GM12873 (cell line): ENCODE measurements around the gene YJEFN3.

ENCODE experiments used
- CTCF ChIP-seq: IDR thresholded peaks from 2 replicates; pipeline ENCODE4 v1.5.1; 2012; ENCODE audit warnings: low read depth, mild to moderate bottlenecking, moderate library complexity, low read length, control low read depth; ENCODE audit not compliant: insufficient read depth; ENCODE audit errors: missing control alignments

The YJEFN3 gene

DNA sequence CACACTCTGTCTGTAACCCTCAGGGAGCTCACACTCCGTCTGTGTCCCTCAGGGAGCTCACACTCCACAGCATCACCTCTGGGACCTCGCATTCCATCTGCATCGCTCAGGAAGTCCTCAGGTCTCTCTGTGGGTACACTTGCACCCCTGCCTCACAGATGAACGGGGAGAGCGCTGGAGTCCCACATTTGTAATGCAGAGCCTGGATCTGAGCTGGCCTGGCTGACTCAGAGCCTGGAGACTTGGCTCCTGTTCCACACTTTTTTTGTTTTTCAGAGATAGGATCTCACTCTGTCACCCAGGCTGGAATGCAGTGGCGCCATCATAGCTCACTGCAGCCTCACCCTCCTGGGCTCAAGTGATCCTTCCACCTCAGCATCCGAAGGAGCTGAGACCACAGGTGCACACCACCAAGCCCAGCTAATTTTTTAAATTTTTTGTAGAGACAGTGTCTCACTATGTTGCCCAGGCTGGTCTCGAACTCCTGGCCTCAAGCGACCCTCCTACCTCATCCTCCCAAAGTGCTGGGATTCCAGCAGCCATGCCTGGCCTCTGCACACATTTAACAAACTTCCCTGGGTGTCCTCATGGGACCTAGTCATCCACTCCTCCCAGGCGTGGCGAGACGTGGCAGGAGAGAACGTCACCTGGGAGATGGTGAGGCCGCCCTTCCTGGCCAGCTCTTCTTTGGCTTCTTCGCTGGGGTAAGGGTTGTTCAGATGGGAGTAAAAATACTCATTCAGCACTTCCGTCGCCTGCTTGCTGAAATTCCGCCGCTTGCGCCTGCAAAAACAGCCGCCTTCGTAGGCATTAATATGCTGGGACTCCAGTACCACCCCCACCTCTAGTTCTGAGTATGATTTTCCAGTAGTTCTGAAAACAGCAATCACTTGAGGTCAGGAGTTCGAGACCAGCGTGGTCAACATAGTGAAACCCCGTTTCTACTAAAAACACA is 40.4 kb downstream of the YJEFN3 start:
- TF ChIP-seq CTCF: no peak

DNA sequence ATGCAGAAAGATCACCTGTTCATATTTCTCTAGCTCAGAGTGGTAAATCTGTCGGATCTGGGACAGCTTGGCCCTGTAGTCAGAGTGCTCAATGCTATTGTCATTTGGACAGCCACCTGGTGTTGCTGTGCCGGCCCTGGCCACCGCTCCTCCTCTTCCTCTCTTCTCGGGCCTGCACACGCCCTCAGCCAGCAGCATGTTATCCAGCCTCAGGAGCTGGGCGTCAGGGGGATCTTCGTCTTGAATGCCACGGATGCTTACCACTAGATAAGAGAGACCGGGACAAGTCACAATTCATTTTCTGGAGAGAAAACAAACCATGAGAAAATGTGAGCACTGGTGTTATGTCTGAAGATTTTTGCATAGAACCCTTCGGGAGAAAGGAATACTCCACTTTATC is 41.9 kb downstream of the YJEFN3 start:
- TF ChIP-seq CTCF: no peak

- no peak for TF ChIP-seq CTCF
These were observed 42.5 kb downstream of the YJEFN3 start for GRCh38 chr19:19571071-19571786.

GRCh38 chr19:19575411-19575810 is 46.7 kb downstream of the YJEFN3 start:
- no peak for TF ChIP-seq CTCF

DNA sequence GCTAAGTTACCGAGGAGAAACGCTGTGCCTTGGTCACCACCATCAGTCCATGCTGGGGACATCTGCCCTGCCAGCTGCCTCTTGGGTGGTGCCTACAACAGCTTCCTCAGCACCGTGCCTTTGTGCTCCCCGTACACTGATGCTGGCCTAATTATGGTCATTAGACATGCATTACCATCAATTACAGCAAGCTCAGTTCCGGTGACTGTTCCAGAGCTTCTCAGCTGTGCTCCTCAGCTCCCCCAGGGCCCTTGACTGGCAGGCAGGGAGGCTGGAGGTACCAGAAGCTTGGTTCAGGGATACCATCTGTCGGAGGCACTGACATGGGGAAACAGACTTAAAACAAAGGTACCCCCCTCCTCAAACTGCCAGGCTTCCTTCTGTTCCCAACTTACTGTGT is 49.5 kb downstream of the YJEFN3 start:
- no peak for TF ChIP-seq CTCF

DNA sequence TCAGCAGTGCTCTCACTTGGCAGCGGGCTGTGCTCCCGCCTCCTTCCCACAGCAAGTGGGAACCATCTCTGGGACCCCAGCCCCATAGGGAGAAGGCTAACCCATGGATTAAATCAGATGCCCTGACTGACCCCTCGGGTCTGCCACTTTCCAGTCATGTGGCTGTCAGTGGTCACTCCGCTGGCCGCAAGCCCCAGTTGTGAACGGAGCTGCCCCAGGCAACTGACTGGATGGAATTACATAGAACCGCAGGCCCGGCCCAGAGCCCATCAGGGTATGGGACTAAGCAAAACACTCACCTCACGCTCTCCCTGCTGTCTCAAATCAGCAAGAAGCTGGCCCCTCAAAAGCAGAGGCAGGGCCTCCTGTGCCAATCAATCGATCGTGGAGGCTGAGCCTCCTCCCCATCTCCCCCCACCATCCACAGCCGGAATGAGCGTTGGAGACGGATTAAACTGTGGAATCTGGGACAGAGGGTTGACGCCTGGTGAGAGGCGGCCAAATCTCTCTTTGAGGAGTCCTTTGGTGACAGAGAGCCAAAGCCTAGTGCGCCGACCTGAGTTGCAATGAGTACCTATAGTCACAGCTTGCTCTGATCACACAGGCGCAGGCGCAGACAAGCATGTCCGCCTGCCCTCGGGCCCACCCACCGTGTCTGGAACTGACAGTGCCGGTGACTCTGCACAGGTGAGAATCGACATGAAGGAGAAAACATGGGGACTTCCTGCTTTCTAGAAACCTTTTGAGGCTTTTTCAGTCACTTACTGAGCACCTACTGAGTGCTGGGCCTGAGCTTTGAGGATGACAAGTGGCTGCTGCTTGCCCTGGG is 51.0 kb downstream of the YJEFN3 start:
- TF ChIP-seq CTCF: no peak
